Measurements from ENCODE around the gene IFTAP. TPM values are rescaled to one million over a fixed set of nuclear protein-coding genes. Genes with fewer than 3 reads are reported as not detected.

IFTAP gene
- total and polyA plus RNA-seq, 2 of the 13 experiments (the other 11 are each of a cell fraction or from before 2014, with no cell fraction given), result 11.3 to 29.4 TPM

DNA sequence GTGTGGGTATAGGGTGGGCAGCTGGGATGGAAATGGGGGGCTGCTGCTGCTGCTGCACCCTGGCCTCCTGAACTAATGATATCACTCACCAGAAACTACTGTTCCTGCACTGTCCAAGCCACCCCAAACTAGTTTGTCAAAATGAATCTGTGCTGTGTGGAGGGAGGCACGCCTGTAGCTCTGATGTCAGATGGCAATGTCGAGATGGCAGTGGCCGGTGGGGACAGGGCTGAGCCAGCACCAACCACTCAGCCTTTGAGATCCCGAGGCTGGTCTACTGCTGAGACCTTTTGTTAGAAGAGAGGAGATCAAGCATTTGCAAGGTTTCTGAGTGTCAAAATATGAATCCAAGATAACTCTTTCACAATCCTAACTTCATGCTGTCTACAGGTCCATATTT lies 25.2 kb upstream of the IFTAP start:
- FAIRE-seq (no peak), ATAC-seq (no peak), DNase-seq (ENCODE audit: low spot score) (no peak)
- H3K9me3 ChIP-seq (ENCODE audit: low read length), result no peaks in the 10 kb centered on the region
- H3K4me2 ChIP-seq (ENCODE audit: low read depth, low read length), result no peak overlapping the region
- no peak overlapping the region for H3K9ac ChIP-seq (ENCODE audit: insufficient read depth, low read depth, low read length)
- no peaks in the 10 kb centered on the region for H4K20me1 ChIP-seq (ENCODE audit: insufficient read depth, low read length)
- H3K4me3 ChIP-seq (replicated peaks in 1 of 3; ENCODE audit: insufficient read depth in 1 of 3, low read depth in 2 of 3, low read length in 3 of 3), result no peak overlapping the region
- 3% methylated on average over 4 of the region's 4 CpGs for WGBS (ENCODE audit: low lambda C conversion rate)
- no TSS peak for BruUV-seq (replicated peaks)
- H3K4me1 ChIP-seq (ENCODE audit: insufficient read depth, low read length), result no peaks in the 10 kb centered on the region
- intact Hi-C loops (cut with micrococcal nuclease; ENCODE audit: unreplicated experiment), result no loop called here
- CTCF ChIA-PET (ENCODE audit: low intra/inter-chr PET ratio, low total read pairs), result no interaction called here
- peaks cover 0 to 17% of the 10 kb centered on the region in 2 experiments; a peak in 3 of 5 replicates for H3K27me3 ChIP-seq (ENCODE audit: control insufficient read depth in 1 of 2, insufficient read depth in 2 of 2, low read length in 2 of 2)
- no peak overlapping the region for H3K27ac ChIP-seq (ENCODE audit: extremely low read length, insufficient read depth, low read length)
- H3K79me2 ChIP-seq (ENCODE audit: insufficient read depth, low read length), result no peaks in the 10 kb centered on the region
- H2AFZ ChIP-seq (ENCODE audit: low read length), result no peak overlapping the region
- H3K36me3 ChIP-seq (replicated peaks in 1 of 2; ENCODE audit: control insufficient read depth in 1 of 2, insufficient read depth in 2 of 2, low read length in 2 of 2), result no peaks in the 10 kb centered on the region
- POLR2A ChIA-PET, result no interaction called here
- in situ Hi-C loops (cut with HindIII; ENCODE audit: extremely low pct_ligation_motif_present, low pct_unique_long_range_greater_than_20kb), result no loop called here
- TF ChIP-seq NKX3-1 (CRISPR knock-in tag; IDR thresholded peaks at IDR 0.05) (no peak), HMG20A (CRISPR knock-in tag; IDR thresholded peaks at IDR 0.05; ENCODE audit: borderline replicate concordance) (no peak), ZNF619 (CRISPR knock-in tag; IDR thresholded peaks at IDR 0.05) (no peak), MAZ (IDR thresholded peaks at IDR 0.05; ENCODE audit: borderline replicate concordance, low read depth, low read length) (no peak), MAZ (CRISPR knock-in tag; IDR thresholded peaks at IDR 0.05; ENCODE audit: low read depth) (no peak), TP53 (CRISPR knock-in tag; conservative IDR thresholded peaks at IDR 0.05) (no peak), ZBTB7B (CRISPR knock-in tag; IDR thresholded peaks at IDR 0.05) (no peak), STAG1 (CRISPR knock-in tag; IDR thresholded peaks at IDR 0.05) (no peak), ATAD3A (CRISPR knock-in tag; IDR thresholded peaks at IDR 0.05) (no peak), JUND (CRISPR knock-in tag; IDR thresholded peaks at IDR 0.05) (no peak)
- TF ChIP-seq, protein P1, sequence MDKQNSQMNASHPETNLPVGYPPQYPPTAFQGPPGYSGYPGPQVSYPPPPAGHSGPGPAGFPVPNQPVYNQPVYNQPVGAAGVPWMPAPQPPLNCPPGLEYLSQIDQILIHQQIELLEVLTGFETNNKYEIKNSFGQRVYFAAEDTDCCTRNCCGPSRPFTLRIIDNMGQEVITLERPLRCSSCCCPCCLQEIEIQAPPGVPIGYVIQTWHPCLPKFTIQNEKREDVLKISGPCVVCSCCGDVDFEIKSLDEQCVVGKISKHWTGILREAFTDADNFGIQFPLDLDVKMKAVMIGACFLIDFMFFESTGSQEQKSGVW (CRISPR knock-in tag; IDR thresholded peaks at IDR 0.05; ENCODE audit: borderline replicate concordance), result no peak
- TF ChIP-seq, protein P2, sequence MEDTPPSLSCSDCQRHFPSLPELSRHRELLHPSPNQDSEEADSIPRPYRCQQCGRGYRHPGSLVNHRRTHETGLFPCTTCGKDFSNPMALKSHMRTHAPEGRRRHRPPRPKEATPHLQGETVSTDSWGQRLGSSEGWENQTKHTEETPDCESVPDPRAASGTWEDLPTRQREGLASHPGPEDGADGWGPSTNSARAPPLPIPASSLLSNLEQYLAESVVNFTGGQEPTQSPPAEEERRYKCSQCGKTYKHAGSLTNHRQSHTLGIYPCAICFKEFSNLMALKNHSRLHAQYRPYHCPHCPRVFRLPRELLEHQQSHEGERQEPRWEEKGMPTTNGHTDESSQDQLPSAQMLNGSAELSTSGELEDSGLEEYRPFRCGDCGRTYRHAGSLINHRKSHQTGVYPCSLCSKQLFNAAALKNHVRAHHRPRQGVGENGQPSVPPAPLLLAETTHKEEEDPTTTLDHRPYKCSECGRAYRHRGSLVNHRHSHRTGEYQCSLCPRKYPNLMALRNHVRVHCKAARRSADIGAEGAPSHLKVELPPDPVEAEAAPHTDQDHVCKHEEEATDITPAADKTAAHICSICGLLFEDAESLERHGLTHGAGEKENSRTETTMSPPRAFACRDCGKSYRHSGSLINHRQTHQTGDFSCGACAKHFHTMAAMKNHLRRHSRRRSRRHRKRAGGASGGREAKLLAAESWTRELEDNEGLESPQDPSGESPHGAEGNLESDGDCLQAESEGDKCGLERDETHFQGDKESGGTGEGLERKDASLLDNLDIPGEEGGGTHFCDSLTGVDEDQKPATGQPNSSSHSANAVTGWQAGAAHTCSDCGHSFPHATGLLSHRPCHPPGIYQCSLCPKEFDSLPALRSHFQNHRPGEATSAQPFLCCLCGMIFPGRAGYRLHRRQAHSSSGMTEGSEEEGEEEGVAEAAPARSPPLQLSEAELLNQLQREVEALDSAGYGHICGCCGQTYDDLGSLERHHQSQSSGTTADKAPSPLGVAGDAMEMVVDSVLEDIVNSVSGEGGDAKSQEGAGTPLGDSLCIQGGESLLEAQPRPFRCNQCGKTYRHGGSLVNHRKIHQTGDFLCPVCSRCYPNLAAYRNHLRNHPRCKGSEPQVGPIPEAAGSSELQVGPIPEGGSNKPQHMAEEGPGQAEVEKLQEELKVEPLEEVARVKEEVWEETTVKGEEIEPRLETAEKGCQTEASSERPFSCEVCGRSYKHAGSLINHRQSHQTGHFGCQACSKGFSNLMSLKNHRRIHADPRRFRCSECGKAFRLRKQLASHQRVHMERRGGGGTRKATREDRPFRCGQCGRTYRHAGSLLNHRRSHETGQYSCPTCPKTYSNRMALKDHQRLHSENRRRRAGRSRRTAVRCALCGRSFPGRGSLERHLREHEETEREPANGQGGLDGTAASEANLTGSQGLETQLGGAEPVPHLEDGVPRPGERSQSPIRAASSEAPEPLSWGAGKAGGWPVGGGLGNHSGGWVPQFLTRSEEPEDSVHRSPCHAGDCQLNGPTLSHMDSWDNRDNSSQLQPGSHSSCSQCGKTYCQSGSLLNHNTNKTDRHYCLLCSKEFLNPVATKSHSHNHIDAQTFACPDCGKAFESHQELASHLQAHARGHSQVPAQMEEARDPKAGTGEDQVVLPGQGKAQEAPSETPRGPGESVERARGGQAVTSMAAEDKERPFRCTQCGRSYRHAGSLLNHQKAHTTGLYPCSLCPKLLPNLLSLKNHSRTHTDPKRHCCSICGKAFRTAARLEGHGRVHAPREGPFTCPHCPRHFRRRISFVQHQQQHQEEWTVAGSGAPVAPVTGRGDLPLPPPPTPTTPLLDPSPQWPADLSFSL (CRISPR knock-in tag; IDR thresholded peaks at IDR 0.05), result no peak
- TF ChIP-seq, protein P3, sequence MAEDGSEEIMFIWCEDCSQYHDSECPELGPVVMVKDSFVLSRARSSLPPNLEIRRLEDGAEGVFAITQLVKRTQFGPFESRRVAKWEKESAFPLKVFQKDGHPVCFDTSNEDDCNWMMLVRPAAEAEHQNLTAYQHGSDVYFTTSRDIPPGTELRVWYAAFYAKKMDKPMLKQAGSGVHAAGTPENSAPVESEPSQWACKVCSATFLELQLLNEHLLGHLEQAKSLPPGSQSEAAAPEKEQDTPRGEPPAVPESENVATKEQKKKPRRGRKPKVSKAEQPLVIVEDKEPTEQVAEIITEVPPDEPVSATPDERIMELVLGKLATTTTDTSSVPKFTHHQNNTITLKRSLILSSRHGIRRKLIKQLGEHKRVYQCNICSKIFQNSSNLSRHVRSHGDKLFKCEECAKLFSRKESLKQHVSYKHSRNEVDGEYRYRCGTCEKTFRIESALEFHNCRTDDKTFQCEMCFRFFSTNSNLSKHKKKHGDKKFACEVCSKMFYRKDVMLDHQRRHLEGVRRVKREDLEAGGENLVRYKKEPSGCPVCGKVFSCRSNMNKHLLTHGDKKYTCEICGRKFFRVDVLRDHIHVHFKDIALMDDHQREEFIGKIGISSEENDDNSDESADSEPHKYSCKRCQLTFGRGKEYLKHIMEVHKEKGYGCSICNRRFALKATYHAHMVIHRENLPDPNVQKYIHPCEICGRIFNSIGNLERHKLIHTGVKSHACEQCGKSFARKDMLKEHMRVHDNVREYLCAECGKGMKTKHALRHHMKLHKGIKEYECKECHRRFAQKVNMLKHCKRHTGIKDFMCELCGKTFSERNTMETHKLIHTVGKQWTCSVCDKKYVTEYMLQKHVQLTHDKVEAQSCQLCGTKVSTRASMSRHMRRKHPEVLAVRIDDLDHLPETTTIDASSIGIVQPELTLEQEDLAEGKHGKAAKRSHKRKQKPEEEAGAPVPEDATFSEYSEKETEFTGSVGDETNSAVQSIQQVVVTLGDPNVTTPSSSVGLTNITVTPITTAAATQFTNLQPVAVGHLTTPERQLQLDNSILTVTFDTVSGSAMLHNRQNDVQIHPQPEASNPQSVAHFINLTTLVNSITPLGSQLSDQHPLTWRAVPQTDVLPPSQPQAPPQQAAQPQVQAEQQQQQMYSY (CRISPR knock-in tag; IDR thresholded peaks at IDR 0.05), result no peak

Data from HepG2 (cell line).